Stomach (tissue), 9 donors: Measurements from ENCODE around the gene PUS1. TPM values are rescaled to one million over a fixed set of nuclear protein-coding genes. Genes with fewer than 3 reads are reported as not detected.

Source experiments
- DNase-seq, 2 donors: peaks; one replicate each; pipeline versions ENCODE4 v3.0.0 to v3.0.0-alpha.2; 2013 to 2019
- H3K27ac ChIP-seq, 5 donors: fragments of 200-600 bp in 4 of 5; sonication (generic) in 4 of 5; one replicate each; pipeline ENCODE4 v1.5.1; 2013 to 2019; ENCODE audit warnings: mild to moderate bottlenecking in 1 of 5, moderate library complexity in 1 of 5
- H3K27me3 ChIP-seq, 3 donors: fragments of 200-600 bp; sonication (generic); one replicate each; pipeline ENCODE4 v1.5.1; 2017 to 2019; ENCODE audit warnings: mixed run types in 1 of 3
- H3K36me3 ChIP-seq, 4 donors: fragments of 200-600 bp; sonication (generic); 1 replicate in 3 of 4; 2 replicates in 1 of 4; pipeline ENCODE4 v1.5.1; 2016 to 2019
- H3K4me1 ChIP-seq, 4 donors: fragments of 200-600 bp; sonication (generic); one replicate each; pipeline ENCODE4 v1.5.1; 2016 to 2019
- H3K4me3 ChIP-seq, 4 donors: fragments of 200-600 bp; sonication (generic) in 3 of 4; one replicate each; pipeline ENCODE4 v1.5.1; 2016 to 2019; ENCODE audit warnings: mild to moderate bottlenecking in 1 of 4
- H3K9me3 ChIP-seq, 4 donors: fragments of 200-600 bp; sonication (generic); one replicate each; pipeline ENCODE4 v1.5.1; 2016 to 2019
- CTCF ChIP-seq, 7 experiments: fragments of 450-650 bp in 4 of 7; fragments of 200-600 bp in 3 of 7; sonication (generic) in 3 of 7; IDR thresholded peaks; one replicate each; pipeline ENCODE4 v1.5.1; 2016 to 2019; ENCODE audit warnings: antibody characterized with exemption in 7 of 7, control low read depth in 2 of 7, mild to moderate bottlenecking in 1 of 7
- EP300 ChIP-seq: sonication (generic); formaldehyde crosslinking; IDR thresholded peaks from one replicate; pipeline ENCODE4 v1.6.1; 2017; ENCODE audit warnings: antibody characterized with exemption
- POLR2A ChIP-seq, 4 donors: fragments of 450-650 bp; IDR thresholded peaks; one replicate each; pipeline ENCODE4 v1.6.1; 2016; ENCODE audit warnings: antibody characterized with exemption in 4 of 4, control low read depth in 2 of 4, mild to moderate bottlenecking in 1 of 4, moderate library complexity in 1 of 4
- POLR2AphosphoS5 ChIP-seq, 3 donors: sonication (generic); formaldehyde crosslinking; IDR thresholded peaks; one replicate each; pipeline ENCODE4 v1.6.1; 2016; ENCODE audit warnings: antibody characterized with exemption in 3 of 3
- WGBS, 5 donors: extraction: QIAGEN DNeasy Blood & Tissue Kit in 3 of 5; methylation state at CpG; one replicate each; pipeline versions ENCODE4 v1.1.5 to v1.1.7; 2013 to 2018; 5-methylcytosine and 5-hydroxymethylcytosine counted together
- intact Hi-C: fragments of 100-400 bp; cut with DNase I; formaldehyde crosslinking; loops from one replicate; pipeline ENCODE4 v1.15.1; 2023; ENCODE audit warnings: low total_unique reads
- polyA plus RNA-seq, 3 donors: library from polyadenylated mRNA; stranded (reverse); fragments of 200-250 nt; gene quantifications; one replicate each; pipeline ENCODE4 v1.2.3, GENCODE V29; 2013
- total RNA-seq, 5 donors: library from RNA; depleted of rRNA; stranded (reverse); fragments of >200 nt; gene quantifications; one replicate each; pipeline versions ENCODE4 v1.1.0 to v1.2.3, GENCODE V29; 2014 to 2016
- donor health status: healthy with polysubstance abuse.
- donor health status: Bipolar disorder and iron deficiency.
- donor health status: healthy.

The PUS1 gene
- total and polyA plus RNA-seq, 8 donors = 3.1 to 26.3 (median 12.5) TPM

GRCh38 chr12:131917139-131917710, 11.9 kb upstream of the PUS1 start:
- Histone ChIP-seq H3K4me3 (no peak overlapping the region), H3K36me3 (peaks cover 80 to 95% (median 95%) of the 10 kb centered on the region in 4 donors), H3K27me3 (no peaks in the 10 kb centered on the region), H3K27ac (no peak overlapping the region), H3K9me3 (no peaks in the 10 kb centered on the region), H3K4me1 (peaks cover 2 to 10% (median 8%) of the 10 kb centered on the region in 4 donors)
- no peak for TF ChIP-seq POLR2AphosphoS5 (IDR thresholded peaks at IDR 0.05)
- TF ChIP-seq POLR2A (IDR thresholded peaks at IDR 0.05) = no peak
- TF ChIP-seq CTCF (IDR thresholded peaks at IDR 0.05) = no peak
- TF ChIP-seq EP300 = no peak
- intact Hi-C loops = no loop called here
- no peak for DNase-seq
- WGBS, 5 donors = 77 to 98% (median 85%) methylated on average over 10 to 31 of the region's 31 CpGs

- WGBS, 5 donors = 93 to 96% (median 96%) methylated on average over 10 to 18 of the region's 18 CpGs
- TF ChIP-seq EP300 (no peak), CTCF (IDR thresholded peaks at IDR 0.05) (no peak)
- Histone ChIP-seq H3K4me3 (no peak overlapping the region), H3K36me3 (peaks cover 75 to 95% (median 95%) of the 10 kb centered on the region in 4 donors), H3K4me1 (peaks cover 0 to 4% (median 3%) of the 10 kb centered on the region in 4 donors), H3K27ac (no peak overlapping the region), H3K9me3 (no peaks in the 10 kb centered on the region), H3K27me3 (no peaks in the 10 kb centered on the region)
- intact Hi-C loops = no loop called here
- DNase-seq = no peak
Measured at GRCh38 chr12:131917711-131918306, 11.3 kb upstream of the PUS1 start.

GRCh38 chr12:131918311-131919050, 10.6 kb upstream of the PUS1 start:
- Histone ChIP-seq H3K27ac (no peak overlapping the region), H3K36me3 (peaks cover 73 to 95% (median 93%) of the 10 kb centered on the region in 4 donors), H3K27me3 (no peaks in the 10 kb centered on the region), H3K4me1 (no peaks in the 10 kb centered on the region), H3K9me3 (no peaks in the 10 kb centered on the region), H3K4me3 (no peak overlapping the region)
- TF ChIP-seq POLR2AphosphoS5 (IDR thresholded peaks at IDR 0.05) (no peak), CTCF (IDR thresholded peaks at IDR 0.05) (no peak), EP300 (no peak), POLR2A (IDR thresholded peaks at IDR 0.05) (no peak)
- 85 to 92% (median 88%) methylated on average over 15 to 20 of the region's 20 CpGs for WGBS, 5 donors
- intact Hi-C loops = no loop called here
- DNase-seq = no peak

- no peaks in the 10 kb centered on the region for H3K9me3 ChIP-seq
- H3K4me3 ChIP-seq = no peak overlapping the region
- WGBS, 5 donors = 86 to 100% (median 93%) methylated on average over 12 to 19 of the region's 19 CpGs
- intact Hi-C loops = no loop called here
- no peaks in the 10 kb centered on the region for H3K27me3 ChIP-seq
- H3K27ac ChIP-seq = no peak overlapping the region
- H3K4me1 ChIP-seq = no peaks in the 10 kb centered on the region
- TF ChIP-seq POLR2AphosphoS5 (IDR thresholded peaks at IDR 0.05) (no peak), CTCF (IDR thresholded peaks at IDR 0.05) (no peak), EP300 (no peak), POLR2A (IDR thresholded peaks at IDR 0.05) (no peak)
- no peak for DNase-seq
- H3K36me3 ChIP-seq = peaks cover 67 to 90% (median 88%) of the 10 kb centered on the region in 4 donors
Measured at GRCh38 chr12:131919051-131919347, 10.1 kb upstream of the PUS1 start.
